Mesodermal cell (in vitro differentiated cells): Measurements from ENCODE around the gene FGF22.
"Not testable (repeated sequence)": the region's sequence is repeated elsewhere in the genome, so short reads cannot be mapped to it uniquely, and the experiment has no call there.

Source experiments
- H3K27ac ChIP-seq: 2 replicates; pipeline ENCODE4 v1.7.0; 2013; ENCODE audit warnings: mild to moderate bottlenecking, low read depth, low read length, moderate library complexity; ENCODE audit not compliant: severe bottlenecking
- H3K36me3 ChIP-seq: 2 replicates; pipeline ENCODE4 v1.7.1; 2013; ENCODE audit warnings: mild to moderate bottlenecking, low read length, moderate library complexity; ENCODE audit not compliant: control insufficient read depth, insufficient read depth
- H3K4me1 ChIP-seq: one replicate; pipeline ENCODE4 v1.7.1; 2013; ENCODE audit warnings: mild to moderate bottlenecking, low read length; ENCODE audit not compliant: insufficient read depth, control insufficient read depth, poor library complexity, severe bottlenecking
- H3K4me3 ChIP-seq: 2 replicates; pipeline ENCODE4 v1.7.0; 2013; ENCODE audit warnings: low read length, control low read depth, mild to moderate bottlenecking; ENCODE audit not compliant: insufficient read depth, poor library complexity, severe bottlenecking; ENCODE audit errors: extremely low read depth
- H3K9me3 ChIP-seq: 2 replicates; pipeline ENCODE4 v1.7.1; 2013; ENCODE audit warnings: mild to moderate bottlenecking, low read length, moderate library complexity; ENCODE audit not compliant: control insufficient read depth
- WGBS, 2 experiments: methylation state at CpG; one replicate each; pipeline ENCODE4 v1.1.5; 2013; ENCODE audit warnings: missing lambda C conversion rate in 2 of 2; ENCODE audit not compliant: insufficient coverage in 2 of 2; 5-methylcytosine and 5-hydroxymethylcytosine counted together

The FGF22 gene

DNA sequence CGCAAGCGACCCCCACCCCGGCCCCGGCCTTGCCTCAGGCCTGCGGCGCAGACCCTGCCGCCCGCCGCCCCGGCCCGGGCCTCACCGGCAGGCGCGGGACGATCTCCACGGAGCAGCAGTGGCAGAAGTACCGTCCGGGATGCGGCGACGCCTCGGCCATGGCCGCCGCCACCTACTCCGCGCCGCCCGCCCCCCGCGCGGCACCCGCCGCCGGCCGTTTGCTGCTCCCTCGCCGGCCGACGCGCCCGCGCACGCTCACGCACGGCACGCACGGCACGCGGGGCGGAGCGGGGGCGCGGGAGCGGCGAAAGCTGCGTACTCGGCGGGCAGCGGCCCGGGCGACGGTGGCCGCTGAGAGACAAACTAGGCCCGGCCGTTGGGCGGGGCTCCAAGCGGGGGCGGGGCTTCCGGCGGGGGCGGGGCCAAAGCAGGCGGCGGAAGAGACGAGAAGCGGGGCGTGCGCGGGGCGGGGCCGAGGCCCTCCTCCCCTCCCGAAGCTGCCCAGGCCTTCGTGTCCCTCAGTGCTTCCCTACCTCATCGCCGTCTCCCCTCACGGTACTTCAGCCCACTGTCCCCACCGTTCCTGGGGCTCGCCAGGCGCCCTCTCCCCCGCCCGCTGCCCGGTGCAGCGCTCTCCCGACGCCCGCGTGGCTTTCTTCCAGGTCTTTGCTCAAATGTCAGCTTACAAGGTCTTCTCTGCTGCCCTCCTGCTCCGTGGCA, 23.4 kb downstream of the FGF22 start, which contains the start of gene RNF126:
TSS of gene RNF126 (minus strand) at position 253 of the 720 bp plus-strand sequence. CDS start at position 160, 93 bp downstream.
- Histone ChIP-seq H3K4me1 (peaks cover 7% of the 10 kb centered on the region), H3K36me3 (peaks cover 14% of the 10 kb centered on the region), H3K27ac (peak within 1 kb of the TSS; percentile 66), H3K4me3 (peak within 1 kb of the TSS; percentile 95), H3K9me3 (peaks cover 6% of the 10 kb centered on the region)
- WGBS, 2 experiments = 11% methylated on average over 54 to 64 of the region's 97 CpGs

DNA sequence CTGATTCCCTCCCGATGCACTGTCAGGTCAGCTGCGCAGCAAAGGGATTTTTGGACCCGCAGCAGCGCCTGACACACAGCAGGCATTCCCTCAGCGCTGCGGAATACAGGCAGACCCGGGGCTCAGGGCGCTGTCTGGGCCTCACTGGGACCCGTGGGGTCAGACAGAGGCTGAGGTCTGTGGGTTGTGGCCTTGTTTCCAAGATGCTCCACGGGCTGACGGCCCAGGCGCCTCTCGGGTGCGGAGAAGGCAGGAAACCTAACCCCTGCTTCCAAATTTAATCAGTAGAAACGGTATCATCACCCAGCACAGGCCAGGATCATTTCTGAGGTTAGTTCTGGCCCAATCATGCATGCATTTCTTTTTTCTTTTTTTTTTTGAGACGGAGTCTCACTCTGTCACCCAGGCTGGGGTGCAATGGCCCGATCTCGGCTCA, 24.0 kb downstream of the FGF22 start:
- peaks cover 12% of the 10 kb centered on the region for H3K36me3 ChIP-seq
- H3K27ac ChIP-seq = peak overlapping the region; percentile 36
- WGBS, 2 experiments = 89 to 94% methylated on average over 18 of the region's 18 CpGs
- H3K9me3 ChIP-seq = peaks cover 6% of the 10 kb centered on the region
- H3K4me3 ChIP-seq = peak overlapping the region; percentile 29
- peaks cover 7% of the 10 kb centered on the region for H3K4me1 ChIP-seq

DNA sequence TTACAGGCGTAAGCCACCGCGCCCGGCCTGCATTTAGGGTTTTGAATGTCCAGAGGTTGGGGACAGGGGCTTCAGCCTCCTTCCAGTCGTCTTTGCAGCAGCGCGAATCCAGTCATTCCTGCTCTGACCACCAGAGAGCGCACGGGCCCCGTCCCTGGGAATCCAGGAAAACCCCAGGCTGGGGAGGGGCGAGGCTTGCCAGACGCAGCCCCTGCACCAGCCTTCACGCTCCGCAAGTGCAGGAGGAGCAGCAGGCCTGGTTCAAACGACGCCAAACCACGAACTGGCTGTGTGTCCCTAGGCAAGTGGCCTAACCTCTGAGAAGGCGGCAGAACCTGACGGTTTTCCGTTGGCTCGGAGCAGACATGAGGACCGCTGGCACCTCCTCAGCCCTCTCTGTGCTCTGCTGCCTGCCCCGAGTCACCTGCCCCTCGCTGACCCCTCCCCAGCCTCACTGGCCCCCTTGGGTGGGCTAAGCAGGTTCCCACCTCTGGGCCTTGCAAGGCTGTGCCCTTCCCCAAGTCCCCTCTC, 25.3 kb downstream of the FGF22 start:
- H3K36me3 ChIP-seq = peaks cover 6% of the 10 kb centered on the region
- H3K9me3 ChIP-seq = peaks cover 10% of the 10 kb centered on the region
- H3K27ac ChIP-seq = no peak overlapping the region
- no peak overlapping the region for H3K4me3 ChIP-seq
- WGBS, 2 experiments = 11 to 12% methylated on average over 23 of the region's 24 CpGs
- peaks cover 7% of the 10 kb centered on the region for H3K4me1 ChIP-seq

DNA sequence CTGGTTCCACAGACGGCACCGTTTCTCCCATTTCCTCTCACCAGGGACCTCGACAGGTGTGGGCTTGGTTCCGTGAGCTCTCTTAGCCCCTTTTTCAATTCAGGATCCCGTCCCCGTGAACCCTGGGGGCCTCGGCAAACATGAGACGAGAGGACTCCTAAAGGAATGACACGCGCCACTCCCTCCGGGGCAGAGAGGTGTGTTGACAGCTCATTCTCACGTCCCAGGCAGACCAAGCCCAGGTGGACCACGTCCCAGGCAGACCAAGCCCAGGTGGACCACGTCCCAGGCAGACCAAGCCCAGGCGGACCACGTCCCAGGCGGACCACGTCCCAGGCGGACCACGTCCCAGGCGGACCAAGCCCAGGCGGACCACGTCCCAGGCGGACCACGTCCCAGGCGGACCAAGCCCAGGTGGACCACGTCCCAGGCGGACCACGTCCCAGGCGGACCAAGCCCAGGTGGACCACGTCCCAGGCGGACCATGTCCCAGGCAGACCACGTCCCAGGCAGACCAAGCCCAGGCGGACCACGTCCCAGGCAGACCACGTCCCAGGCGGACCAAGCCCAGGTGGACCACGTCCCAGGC, 27.4 kb downstream of the FGF22 start:
- 83 to 87% methylated on average over 26 to 34 of the region's 38 CpGs for WGBS, 2 experiments
- not testable (repeated sequence) for H3K4me3 ChIP-seq, H3K27ac ChIP-seq, H3K4me1 ChIP-seq, H3K36me3 ChIP-seq
- H3K9me3 ChIP-seq = peaks cover 10% of the 10 kb centered on the region

DNA sequence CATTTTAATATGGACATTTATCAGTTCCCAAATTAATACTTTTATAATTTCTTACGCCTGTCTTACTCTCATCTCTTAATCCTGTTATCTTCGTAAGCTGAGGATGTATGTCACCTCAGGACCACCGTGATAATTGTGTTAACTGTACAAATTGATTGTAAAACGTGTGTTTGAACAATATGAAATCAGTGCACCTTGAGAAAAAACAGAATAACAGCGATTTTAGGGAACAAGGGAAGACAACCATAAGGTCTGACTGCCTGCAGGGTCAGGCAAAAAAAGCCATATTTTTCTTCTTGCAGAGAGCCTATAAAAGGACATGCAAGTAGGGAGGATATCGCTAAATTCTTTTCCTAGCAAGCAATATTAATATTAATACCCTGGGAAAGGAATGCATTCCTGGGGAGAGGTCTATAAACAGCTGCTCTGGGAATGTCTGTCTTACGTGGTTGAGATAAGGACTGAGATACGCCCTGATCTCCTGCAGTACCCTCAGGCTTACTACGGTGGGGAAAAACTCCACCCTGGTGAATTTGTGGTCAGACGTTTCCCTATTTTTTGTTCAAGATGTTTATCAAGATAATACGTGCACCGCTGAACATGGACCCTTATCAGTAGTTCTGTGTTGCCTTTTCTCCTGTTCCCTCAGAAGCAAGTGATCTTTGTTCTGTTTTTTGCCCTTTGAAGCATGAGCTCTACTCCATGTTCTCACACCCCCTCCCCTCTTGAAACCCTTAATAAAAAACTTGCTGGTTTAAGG, 29.2 kb downstream of the FGF22 start:
- H3K27ac ChIP-seq, H3K36me3 ChIP-seq, H3K4me3 ChIP-seq, H3K4me1 ChIP-seq: not testable (repeated sequence)
- peaks cover 10% of the 10 kb centered on the region for H3K9me3 ChIP-seq
- WGBS, 2 experiments = 77 to 78% methylated on average over 8 to 10 of the region's 12 CpGs

DNA sequence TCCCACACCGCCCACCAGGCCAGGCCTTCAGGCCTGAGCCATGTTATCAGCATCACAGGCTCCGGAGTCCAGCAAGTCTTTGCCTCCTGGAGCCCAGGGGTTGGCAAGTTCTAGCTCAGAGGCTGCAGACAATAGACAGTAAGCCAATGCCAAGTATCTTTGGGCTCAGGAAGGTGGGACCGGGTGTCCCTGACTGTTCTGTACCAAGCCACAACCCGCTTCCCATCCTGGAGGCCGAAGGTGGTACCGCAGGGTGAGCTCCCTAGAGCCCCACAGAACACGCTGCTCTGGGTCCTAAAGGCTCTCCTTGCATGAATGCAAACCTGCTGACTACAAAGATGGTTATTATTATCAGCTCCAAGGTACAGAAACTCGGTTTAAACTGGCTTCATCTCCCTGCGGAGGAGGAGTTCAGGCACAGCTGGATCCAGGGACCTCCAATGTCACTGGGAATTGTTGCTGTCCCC, 31.0 kb downstream of the FGF22 start:
- H3K4me1 ChIP-seq = no peaks in the 10 kb centered on the region
- WGBS, 2 experiments = 67 to 70% methylated on average over 9 of the region's 9 CpGs
- H3K4me3 ChIP-seq = no peak overlapping the region
- H3K27ac ChIP-seq = no peak overlapping the region
- H3K36me3 ChIP-seq = no peaks in the 10 kb centered on the region
- H3K9me3 ChIP-seq = peaks cover 10% of the 10 kb centered on the region

DNA sequence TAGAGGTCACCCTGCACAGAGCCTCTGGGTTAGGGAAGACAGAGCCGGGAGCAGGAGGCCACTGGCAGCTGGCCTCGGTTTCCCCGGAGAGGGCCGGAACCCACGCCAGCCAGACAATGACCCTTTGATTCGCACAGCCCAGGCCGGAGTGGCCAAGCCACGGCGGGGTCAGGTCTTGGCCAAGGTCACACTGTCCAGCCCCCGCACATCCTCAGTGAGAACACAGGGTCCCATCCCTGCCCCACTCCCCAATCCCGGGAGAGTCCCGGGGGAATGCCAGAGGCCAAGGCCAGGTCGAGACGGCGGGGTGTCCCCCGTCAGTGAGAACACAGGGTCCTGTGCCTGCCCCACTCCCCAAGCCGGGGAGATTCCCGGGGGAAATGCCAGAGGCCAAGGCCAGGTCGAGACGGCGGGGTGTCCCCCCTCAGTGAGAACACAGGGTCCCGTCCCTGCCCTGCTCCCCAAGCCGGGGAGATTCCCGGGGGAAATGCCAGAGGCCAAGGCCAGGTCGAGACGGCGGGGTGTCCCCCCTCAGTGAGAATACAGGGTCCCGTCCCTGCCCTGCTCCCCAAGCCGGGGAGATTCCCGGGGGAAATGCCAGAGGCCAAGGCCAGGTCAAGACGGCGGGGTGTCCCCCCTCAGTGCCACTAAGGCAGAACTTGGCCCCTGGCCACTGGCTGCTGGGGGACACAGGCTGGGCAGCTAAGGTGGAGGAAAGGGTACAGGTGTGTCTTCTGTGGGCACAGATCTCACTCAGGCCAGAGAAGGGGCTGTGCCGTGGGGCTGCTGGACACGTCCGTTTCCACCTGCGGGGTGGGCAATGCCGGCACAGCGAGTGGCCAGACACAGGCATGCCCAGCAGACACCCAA, 34.8 kb downstream of the FGF22 start:
- peaks cover 9% of the 10 kb centered on the region for H3K4me1 ChIP-seq
- no peaks in the 10 kb centered on the region for H3K36me3 ChIP-seq
- no peaks in the 10 kb centered on the region for H3K9me3 ChIP-seq
- 91 to 95% methylated on average over 23 to 29 of the region's 38 CpGs for WGBS, 2 experiments
- H3K27ac ChIP-seq = no peak overlapping the region
- H3K4me3 ChIP-seq = no peak overlapping the region

DNA sequence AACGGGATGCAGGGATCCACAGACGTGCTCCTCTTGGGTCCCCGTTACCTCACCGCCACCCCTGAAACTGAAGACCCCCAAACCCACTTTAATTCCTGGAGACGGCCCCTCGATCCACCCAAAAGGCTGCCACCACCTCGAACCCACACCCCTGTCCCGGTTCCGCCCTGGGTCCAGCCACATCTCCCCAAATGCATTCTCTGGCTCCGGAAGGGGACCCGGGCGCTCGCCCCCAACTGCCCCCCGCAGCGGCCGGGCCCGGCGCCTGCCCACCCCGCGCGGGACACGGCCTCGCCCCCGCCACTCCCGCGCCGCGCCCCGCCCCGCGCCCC, 36.3 kb downstream of the FGF22 start:
- H3K4me1 ChIP-seq = peaks cover 9% of the 10 kb centered on the region
- H3K36me3 ChIP-seq = no peaks in the 10 kb centered on the region
- no peak overlapping the region for H3K27ac ChIP-seq
- H3K4me3 ChIP-seq = peak overlapping the region; percentile 29
- no peaks in the 10 kb centered on the region for H3K9me3 ChIP-seq
- 33 to 75% methylated on average over 7 to 18 of the region's 31 CpGs for WGBS, 2 experiments

DNA sequence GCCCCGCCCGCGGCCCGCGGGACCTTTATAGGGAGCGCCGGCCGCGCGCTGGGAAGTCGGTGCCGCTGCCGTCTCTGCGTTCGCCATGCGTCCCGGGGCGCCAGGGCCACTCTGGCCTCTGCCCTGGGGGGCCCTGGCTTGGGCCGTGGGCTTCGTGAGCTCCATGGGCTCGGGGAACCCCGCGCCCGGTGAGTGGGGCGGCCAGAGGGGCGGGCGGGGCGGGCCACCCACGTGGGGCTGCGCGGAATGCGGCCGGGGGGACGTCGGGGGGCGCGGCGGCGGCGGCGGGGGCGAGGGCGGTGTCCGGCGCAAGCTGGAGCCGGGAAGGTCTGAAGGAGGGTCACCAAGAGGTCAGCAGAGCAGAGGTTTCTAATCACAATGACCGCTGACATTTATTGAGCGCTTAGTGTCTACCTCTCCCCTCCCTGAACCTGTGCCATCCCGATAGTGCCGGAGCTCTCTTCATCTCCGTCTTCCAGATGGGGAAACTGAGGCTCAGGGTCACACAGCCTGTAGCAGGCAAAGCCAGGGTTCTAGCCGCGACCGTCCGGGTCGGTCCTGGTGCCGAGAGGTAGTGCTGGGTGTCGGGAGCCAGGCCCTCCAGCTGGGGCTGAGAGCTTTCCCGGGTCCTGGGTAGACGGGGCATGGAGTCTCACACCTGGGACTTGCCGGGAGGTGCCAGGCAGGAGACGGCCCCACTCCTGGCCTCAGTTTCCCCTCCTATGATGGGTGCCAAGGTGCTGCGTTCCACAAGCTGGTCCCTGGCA, 36.8 kb downstream of the FGF22 start, which contains the start of gene FSTL3:
TSS of gene FSTL3 (plus strand) at position 54 of the 767 bp plus-strand sequence. CDS start at position 86, 32 bp downstream.
- no peaks in the 10 kb centered on the region for H3K9me3 ChIP-seq
- 20% methylated on average over 31 to 37 of the region's 63 CpGs for WGBS, 2 experiments
- peaks cover 9% of the 10 kb centered on the region for H3K4me1 ChIP-seq
- peak within 1 kb of the TSS; percentile 16 for H3K27ac ChIP-seq
- peak within 1 kb of the TSS; percentile 29 for H3K4me3 ChIP-seq
- no peaks in the 10 kb centered on the region for H3K36me3 ChIP-seq
